ENCODE data around the gene TREML1. TPM values are rescaled to one million over a fixed set of nuclear protein-coding genes. Genes with fewer than 3 reads are reported as not detected.

TREML1 gene, protein sequence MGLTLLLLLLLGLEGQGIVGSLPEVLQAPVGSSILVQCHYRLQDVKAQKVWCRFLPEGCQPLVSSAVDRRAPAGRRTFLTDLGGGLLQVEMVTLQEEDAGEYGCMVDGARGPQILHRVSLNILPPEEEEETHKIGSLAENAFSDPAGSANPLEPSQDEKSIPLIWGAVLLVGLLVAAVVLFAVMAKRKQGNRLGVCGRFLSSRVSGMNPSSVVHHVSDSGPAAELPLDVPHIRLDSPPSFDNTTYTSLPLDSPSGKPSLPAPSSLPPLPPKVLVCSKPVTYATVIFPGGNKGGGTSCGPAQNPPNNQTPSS
- total RNA-seq: 0.78 TPM in 1 of 2 replicates, not detected in the other

GRCh38 chr6:41153992-41154625, at the start of gene TREML1:
Gene TREML1 (minus strand): TSS chr6:41154347. CDS start chr6:41154288, 59 bp downstream.

DNA sequence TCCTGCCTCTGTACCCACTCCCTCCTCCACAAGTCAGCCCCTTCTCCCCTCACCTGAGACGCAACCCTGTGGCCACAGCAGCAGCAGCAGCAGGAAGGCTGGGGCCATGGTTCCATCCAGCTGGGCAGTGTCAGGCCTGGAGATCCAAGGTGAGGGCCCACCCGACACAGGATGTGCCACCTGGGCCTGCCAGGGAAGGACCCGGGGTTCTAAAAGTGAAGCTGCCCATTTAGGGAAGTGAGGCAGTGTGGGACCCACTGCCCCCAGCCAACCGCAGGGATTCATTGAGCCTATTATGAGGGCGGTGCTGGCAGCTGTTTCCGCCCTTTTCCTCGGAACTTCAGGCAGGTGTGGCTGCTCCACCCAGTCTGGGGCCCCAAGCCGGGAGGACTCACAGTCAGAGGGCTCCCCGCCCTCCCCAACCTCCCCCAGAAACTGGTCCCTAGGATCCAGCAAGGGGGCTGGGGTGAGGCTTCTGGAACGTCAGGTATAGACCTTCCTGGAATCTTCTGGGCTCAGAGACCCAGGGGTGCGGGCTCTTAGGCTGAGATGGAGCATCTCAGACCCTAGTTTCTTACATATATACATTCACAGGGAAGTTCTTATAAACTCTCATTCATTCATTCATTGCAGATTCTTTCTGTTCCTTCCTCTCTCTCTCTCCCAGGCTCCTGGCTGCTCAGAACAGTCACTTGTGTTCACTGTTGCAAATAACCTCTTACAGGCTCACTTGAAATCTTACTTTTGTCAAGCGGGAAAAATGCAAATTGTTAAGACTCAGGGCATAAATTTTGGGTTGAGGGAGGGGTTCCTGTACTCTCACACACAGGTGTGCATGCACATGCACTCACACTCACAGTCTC, 47.0 kb upstream of the TREML1 start, which contains the start of gene TREML2:
Gene TREML2, minus strand, starts transcription at position 249 of the 863 bp plus-strand sequence. Its CDS starts 141 bp downstream, at position 108.

DNA sequence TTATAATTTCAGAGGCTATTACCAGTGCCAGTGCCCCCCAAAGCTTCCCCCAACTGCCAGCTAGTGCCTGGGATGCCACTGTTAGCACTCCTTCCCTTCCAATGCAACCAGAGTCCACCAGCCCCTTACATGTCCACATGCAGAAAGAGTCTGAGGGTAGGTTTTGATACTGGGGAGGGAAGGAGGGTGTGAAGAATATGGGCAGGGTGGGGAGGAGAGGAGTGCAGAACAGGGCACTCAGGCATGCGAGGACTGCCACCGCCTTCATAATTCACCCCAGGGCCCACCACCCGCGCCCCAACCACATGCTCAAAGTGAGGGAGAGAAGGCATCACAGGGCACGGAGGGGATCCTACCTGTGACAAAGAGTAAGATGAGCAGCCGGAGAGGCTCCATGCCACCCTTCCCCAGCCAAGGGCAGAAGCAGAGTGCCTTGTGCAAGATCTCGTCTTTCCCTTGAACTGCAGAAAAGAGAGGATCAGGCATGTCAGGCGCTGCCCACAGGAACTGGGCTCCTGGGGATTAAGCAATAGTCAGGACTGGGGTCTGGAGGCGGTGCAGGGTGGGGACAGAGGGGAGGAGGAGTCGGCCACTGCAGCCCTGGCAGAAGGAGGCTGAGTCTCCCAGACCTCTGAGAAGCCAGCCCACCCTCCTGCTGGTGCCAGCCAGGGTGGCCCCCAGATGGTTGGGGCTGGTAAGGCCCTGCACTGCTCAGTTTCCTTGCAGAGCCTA, 8.7 kb upstream of the TREML1 start, which contains the start of gene TREM2:
Gene TREM2, minus strand, starts transcription at position 430 of the 732 bp plus-strand sequence. Its CDS starts 34 bp downstream, at position 396.

Other genes starting within 250 kb of the TREML1 start
- gene UNC5CL, start 115.1 kb downstream of the TREML1 start, total RNA-seq: 0.27 and 0.62 TPM in 2 replicates
- not detected in 2 replicates for gene TSPO2, start 111.9 kb downstream of the TREML1 start, total RNA-seq
- gene APOBEC2, start 101.1 kb downstream of the TREML1 start, total RNA-seq: not detected in 2 replicates
- 10.2 and 16.3 TPM in 2 replicates for gene OARD1, start 82.0 kb downstream of the TREML1 start, total RNA-seq
- gene NFYA, start 81.4 kb downstream of the TREML1 start, total RNA-seq: 12.7 and 13.7 TPM in 2 replicates
- gene TREM2, start 8.8 kb upstream of the TREML1 start, total RNA-seq: 3.5 and 5.7 TPM in 2 replicates
- 0.08 and 0.23 TPM in 2 replicates for gene TREML2, start 46.8 kb upstream of the TREML1 start, total RNA-seq
- not detected in 2 replicates for gene TREML4, start 74.0 kb upstream of the TREML1 start, total RNA-seq
- 0.31 TPM in 1 of 2 replicates, not detected in the other for gene TREM1, start 132.3 kb upstream of the TREML1 start, total RNA-seq
- not detected in 2 replicates for gene NCR2, start 181.3 kb upstream of the TREML1 start, total RNA-seq

All from hair follicular keratinocyte (primary cell).